ENCODE measurements around the gene IFNA2. TPM values are rescaled to one million over a fixed set of nuclear protein-coding genes. Genes with fewer than 3 reads are reported as not detected.
A peak's percentile ranks its signal among the peaks of the same experiment; 100 is the strongest.
"Not testable (repeated sequence)": the region's sequence is repeated elsewhere in the genome, so short reads cannot be mapped to it uniquely, and the experiment has no call there.

IFNA2 gene
- not detected in 2 replicates for total RNA-seq
- long read RNA-seq: 0 reads

DNA sequence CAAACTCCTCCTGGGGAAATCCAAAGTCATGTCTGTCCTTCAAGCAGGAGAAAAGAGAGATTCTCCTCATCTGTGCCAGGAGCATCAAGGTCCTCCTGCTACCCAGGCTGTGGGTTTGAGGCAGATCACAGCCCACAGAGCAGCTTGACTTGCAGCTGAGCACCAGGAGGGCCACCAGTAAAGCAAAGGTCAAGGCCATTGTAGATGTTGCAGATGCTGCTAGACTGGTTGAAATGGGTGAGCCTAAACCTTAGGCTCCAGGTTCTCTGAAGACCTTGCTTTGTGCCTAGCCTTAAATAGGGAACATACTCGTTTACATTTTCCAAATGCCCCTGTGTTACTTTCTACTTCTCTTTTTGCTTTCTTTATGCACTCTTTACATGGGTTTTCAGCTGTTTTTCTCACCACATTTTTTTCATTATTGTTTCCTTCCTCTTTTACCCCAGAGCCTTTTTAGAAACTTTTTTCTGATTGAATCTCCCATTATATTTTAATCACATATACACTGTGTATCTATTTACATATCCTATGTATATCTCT, at the start of gene IFNA2:
IFNA2 (minus strand) TSS at position 268 of the 540 bp plus-strand sequence; CDS start at position 199, 69 bp downstream.
- Mint-ChIP-seq H3K27ac (no peak within 1 kb of the TSS), H3K27me3 (peaks cover 5% of the 10 kb centered on the region), H3K9me3 (ENCODE audit: low read depth) (no peaks in the 10 kb centered on the region), H3K4me3 (ENCODE audit: low read depth) (no peak within 1 kb of the TSS), H3K4me1 (ENCODE audit: low read depth) (peaks cover 20% of the 10 kb centered on the region), H3K36me3 (ENCODE audit: insufficient read depth) (no peaks in the 10 kb centered on the region)
- DNase-seq (ENCODE audit: low spot score, unreplicated experiment): no peak
- TF ChIP-seq, protein P1, sequence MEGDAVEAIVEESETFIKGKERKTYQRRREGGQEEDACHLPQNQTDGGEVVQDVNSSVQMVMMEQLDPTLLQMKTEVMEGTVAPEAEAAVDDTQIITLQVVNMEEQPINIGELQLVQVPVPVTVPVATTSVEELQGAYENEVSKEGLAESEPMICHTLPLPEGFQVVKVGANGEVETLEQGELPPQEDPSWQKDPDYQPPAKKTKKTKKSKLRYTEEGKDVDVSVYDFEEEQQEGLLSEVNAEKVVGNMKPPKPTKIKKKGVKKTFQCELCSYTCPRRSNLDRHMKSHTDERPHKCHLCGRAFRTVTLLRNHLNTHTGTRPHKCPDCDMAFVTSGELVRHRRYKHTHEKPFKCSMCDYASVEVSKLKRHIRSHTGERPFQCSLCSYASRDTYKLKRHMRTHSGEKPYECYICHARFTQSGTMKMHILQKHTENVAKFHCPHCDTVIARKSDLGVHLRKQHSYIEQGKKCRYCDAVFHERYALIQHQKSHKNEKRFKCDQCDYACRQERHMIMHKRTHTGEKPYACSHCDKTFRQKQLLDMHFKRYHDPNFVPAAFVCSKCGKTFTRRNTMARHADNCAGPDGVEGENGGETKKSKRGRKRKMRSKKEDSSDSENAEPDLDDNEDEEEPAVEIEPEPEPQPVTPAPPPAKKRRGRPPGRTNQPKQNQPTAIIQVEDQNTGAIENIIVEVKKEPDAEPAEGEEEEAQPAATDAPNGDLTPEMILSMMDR (IDR thresholded peaks at IDR 0.05; ENCODE audit: unreplicated experiment): no peak

DNA sequence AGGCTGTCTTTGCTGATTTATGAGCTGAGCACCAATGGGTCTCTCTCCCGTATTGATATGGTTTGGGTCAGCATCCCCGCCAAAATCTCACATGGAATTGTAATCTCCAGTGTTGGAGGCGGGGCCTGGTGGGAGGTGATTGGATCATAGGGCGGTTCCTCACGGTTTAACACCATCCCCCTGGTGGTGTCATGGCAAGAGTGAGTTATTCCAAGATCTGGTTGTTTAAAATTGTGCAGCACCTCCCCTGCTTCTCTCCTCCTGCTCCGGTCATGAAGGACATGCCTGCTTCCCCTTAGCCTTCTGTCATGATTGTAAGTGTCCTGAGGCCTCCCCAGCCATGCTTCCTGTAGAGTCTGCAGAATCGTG, 49.8 kb upstream of the IFNA2 start:
- not testable (repeated sequence) for H3K9me3 Mint-ChIP-seq (ENCODE audit: low read depth); DNase-seq (ENCODE audit: low spot score, unreplicated experiment); H3K36me3 Mint-ChIP-seq (ENCODE audit: insufficient read depth); H3K27me3 Mint-ChIP-seq; H3K27ac Mint-ChIP-seq; H3K4me3 Mint-ChIP-seq (ENCODE audit: low read depth); H3K4me1 Mint-ChIP-seq (ENCODE audit: low read depth)

DNA sequence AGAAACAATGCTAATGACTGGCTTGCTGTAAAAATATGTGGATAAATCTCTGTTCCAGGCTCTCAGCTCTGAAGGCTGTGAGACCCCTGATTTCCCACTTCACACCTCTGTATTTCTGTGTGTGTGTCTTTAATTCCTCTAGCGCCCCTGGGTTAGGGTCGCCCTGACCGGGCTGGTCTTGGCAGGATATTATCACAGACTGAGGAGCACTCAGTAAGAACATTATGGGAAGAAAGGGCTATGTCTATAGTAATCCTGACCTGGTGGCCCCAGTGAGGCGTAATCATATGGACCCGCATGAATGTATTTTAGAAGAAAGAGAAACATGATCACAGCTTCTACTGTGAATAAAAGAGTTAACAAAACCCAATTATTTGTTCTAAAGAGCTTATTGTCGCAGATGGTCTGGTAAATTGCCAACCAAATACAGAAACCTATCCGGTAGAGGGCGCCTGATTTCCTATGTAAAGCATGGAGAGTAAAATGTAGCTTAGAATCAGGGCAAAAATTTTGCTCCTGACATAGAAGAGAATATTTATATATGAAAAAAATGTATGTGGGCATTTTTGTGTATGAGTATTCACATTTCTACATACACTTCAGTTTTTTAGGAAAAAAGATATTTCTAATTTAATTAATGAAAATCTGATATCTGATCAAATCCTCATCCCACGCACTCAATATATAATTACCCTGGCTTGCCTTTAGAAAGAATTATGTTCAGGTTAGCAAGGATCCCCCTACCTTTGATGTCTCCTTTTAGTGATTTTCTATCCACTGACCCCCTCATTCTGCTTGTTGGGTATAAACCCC, 49.2 kb upstream of the IFNA2 start:
- TF ChIP-seq, protein P1 (IDR thresholded peaks at IDR 0.05; ENCODE audit: unreplicated experiment): peak; percentile 64
- no peaks in the 10 kb centered on the region for H3K4me1 Mint-ChIP-seq (ENCODE audit: low read depth)
- DNase-seq (ENCODE audit: low spot score, unreplicated experiment): no peak
- H3K36me3 Mint-ChIP-seq (ENCODE audit: insufficient read depth): no peaks in the 10 kb centered on the region
- H3K9me3 Mint-ChIP-seq (ENCODE audit: low read depth): peaks cover 4% of the 10 kb centered on the region
- H3K27ac Mint-ChIP-seq: no peak overlapping the region
- H3K27me3 Mint-ChIP-seq: no peaks in the 10 kb centered on the region
- H3K4me3 Mint-ChIP-seq (ENCODE audit: low read depth): no peak overlapping the region

DNA sequence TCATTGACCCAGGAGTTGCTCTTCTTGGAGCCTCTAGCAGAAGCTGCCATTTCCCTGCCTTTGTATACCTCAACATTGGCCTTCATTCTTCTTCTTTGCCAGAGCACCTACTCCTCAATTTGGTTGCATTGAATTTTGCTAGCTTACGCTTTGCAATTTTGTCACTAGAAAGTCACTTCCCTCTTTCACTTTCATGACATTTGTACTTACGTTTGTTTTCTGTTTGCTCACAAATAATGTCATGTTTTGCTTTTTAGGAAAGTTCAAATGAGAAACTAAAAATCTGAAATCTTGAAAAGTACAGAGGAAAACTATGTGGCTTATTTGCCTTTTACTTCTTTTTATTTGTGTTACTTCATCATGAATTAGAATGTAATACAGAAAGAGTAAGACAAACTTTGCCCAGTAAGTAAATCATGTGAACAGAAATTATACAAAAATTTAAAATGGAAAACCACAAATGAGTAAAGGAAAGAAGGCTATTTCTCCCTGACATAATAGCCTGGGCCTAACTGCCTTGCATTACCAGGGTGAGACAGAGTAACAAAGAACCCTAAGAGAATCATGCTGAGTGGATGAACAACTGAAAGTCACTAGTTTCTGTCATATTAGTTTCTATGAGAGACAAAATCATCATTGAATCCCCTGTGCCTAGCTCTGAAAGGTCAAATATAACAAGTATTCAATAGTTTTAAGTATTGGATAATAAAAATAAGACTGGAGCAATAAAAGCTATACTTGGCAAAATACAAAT, 47.7 kb upstream of the IFNA2 start:
- H3K4me3 Mint-ChIP-seq (ENCODE audit: low read depth): no peak overlapping the region
- H3K4me1 Mint-ChIP-seq (ENCODE audit: low read depth): no peaks in the 10 kb centered on the region
- H3K27me3 Mint-ChIP-seq: no peaks in the 10 kb centered on the region
- peaks cover 4% of the 10 kb centered on the region for H3K9me3 Mint-ChIP-seq (ENCODE audit: low read depth)
- H3K36me3 Mint-ChIP-seq (ENCODE audit: insufficient read depth): no peaks in the 10 kb centered on the region
- TF ChIP-seq, protein P1 (IDR thresholded peaks at IDR 0.05; ENCODE audit: unreplicated experiment): no peak
- H3K27ac Mint-ChIP-seq: no peak overlapping the region
- no peak for DNase-seq (ENCODE audit: low spot score, unreplicated experiment)

DNA sequence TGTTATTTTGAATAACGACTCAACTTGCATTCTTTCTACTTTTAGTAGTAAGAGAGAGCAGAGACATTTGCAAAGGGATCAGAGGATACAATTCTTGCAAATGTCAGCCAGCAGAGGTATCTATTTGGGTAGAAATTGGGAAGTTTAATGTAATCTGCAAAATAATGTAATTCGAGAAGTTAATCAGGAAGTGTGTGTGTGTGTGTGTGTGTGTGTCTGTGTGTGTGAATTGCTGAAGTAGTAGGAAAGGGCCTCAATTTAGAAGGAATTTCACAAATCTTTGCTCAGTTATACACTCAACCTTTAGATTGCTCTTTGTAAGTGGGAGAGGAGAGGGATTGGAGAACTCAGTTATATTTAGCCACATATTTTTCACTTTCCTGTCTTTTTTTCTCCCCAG, 44.0 kb upstream of the IFNA2 start:
- H3K4me3 Mint-ChIP-seq (ENCODE audit: low read depth): no peak overlapping the region
- TF ChIP-seq, protein P1 (IDR thresholded peaks at IDR 0.05; ENCODE audit: unreplicated experiment): no peak
- no peaks in the 10 kb centered on the region for H3K27me3 Mint-ChIP-seq
- H3K27ac Mint-ChIP-seq: no peak overlapping the region
- no peaks in the 10 kb centered on the region for H3K36me3 Mint-ChIP-seq (ENCODE audit: insufficient read depth)
- H3K4me1 Mint-ChIP-seq (ENCODE audit: low read depth): no peaks in the 10 kb centered on the region
- peaks cover 11% of the 10 kb centered on the region for H3K9me3 Mint-ChIP-seq (ENCODE audit: low read depth)
- DNase-seq (ENCODE audit: low spot score, unreplicated experiment): no peak

All from progenitor cell of endocrine pancreas (in vitro differentiated cells).